GM10266 (cell line): Measurements from ENCODE around the gene IFNE.

Experiments used
- DNase-seq: peaks from one replicate; pipeline ENCODE4 v3.0.0; 2012; ENCODE audit errors: extremely low spot score
- CTCF ChIP-seq: IDR thresholded peaks from 2 replicates; pipeline ENCODE4 v1.5.1; 2012; ENCODE audit warnings: mild to moderate bottlenecking, low read depth; ENCODE audit not compliant: control insufficient read depth, insufficient read depth; ENCODE audit errors: missing control alignments

The IFNE gene

GRCh38 chr9:21507483-21507790 is 25.3 kb upstream of the IFNE start:
- DNase-seq = no peak
- TF ChIP-seq CTCF = no peak

GRCh38 chr9:21506626-21507482 is 24.7 kb upstream of the IFNE start:
- no peak for DNase-seq
- no peak for TF ChIP-seq CTCF

- TF ChIP-seq CTCF = no peak
- no peak for DNase-seq
Observed at GRCh38 chr9:21505425-21506179, 23.5 kb upstream of the IFNE start.

- no peak for DNase-seq
- TF ChIP-seq CTCF = no peak
Observed at GRCh38 chr9:21504894-21505293, 22.8 kb upstream of the IFNE start.

GRCh38 chr9:21504113-21504512 is 22.0 kb upstream of the IFNE start:
- no peak for DNase-seq
- no peak for TF ChIP-seq CTCF

GRCh38 chr9:21502586-21502985 is 20.5 kb upstream of the IFNE start:
- no peak for TF ChIP-seq CTCF

GRCh38 chr9:21499912-21500311 is 17.8 kb upstream of the IFNE start:
- DNase-seq = no peak
- TF ChIP-seq CTCF = no peak

More at GRCh38 chr9:21502586-21502985, 20.5 kb upstream of the IFNE start:
- no peak for DNase-seq
